GM18868 (cell line): ENCODE data around the gene TUSC2.

Source experiments
- ATAC-seq: cut with Tn5 transposase; IDR thresholded peaks from one replicate; pipeline ENCODE4 v1.9.1; 2021; ENCODE audit warnings: mild to moderate bottlenecking, moderate library complexity; ENCODE audit not compliant: unreplicated experiment

Gene TUSC2

DNA sequence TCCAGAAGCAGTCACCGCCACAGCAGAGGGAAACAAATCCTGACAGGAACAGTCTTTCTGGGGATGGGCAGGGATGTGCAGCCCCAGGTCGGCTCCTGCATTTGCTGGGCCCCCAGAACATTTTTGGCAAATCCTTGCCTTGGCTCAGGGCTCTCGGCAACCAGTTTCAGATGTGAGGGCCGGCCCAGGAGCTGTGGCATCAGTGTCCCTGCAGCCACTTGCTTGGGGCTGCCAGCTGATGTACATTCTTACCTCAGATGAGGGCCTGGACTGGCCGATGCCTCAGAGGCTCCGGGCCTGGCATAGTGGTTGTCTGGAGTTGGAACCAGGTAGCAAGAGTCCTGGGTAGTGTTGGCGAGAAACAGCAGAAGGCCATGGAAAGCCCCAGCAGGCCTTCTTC lies 26.8 kb upstream of the TUSC2 start:
- no peak for ATAC-seq

DNA sequence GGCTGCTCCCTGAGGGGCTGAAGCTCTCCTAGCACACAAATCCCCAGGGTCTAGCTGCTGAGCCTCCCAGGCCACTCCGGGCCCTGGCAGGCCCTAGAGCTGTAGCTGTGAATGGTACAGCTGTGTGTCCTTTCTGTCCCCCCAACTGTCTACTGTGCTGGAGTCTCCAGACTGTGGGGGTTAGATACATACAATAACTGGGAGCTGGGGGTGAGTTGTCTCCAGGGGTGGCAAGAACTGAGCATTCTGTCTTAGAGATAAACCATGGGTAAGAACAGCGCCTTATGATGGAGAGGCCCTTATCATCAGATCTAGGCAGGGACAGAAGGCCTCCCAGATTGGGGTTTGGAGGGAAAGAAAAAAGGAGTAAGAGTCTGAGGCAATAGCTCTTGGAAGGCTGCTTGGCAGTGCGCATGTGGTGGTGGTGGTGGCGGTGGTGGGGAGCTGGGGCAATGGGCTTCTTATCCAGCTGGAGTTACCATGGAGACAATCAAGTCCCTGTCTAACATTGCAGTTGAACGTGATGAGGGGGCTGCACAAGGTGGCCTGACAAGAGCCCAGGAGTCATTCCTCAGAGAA lies 26.3 kb upstream of the TUSC2 start:
- ATAC-seq = no peak

DNA sequence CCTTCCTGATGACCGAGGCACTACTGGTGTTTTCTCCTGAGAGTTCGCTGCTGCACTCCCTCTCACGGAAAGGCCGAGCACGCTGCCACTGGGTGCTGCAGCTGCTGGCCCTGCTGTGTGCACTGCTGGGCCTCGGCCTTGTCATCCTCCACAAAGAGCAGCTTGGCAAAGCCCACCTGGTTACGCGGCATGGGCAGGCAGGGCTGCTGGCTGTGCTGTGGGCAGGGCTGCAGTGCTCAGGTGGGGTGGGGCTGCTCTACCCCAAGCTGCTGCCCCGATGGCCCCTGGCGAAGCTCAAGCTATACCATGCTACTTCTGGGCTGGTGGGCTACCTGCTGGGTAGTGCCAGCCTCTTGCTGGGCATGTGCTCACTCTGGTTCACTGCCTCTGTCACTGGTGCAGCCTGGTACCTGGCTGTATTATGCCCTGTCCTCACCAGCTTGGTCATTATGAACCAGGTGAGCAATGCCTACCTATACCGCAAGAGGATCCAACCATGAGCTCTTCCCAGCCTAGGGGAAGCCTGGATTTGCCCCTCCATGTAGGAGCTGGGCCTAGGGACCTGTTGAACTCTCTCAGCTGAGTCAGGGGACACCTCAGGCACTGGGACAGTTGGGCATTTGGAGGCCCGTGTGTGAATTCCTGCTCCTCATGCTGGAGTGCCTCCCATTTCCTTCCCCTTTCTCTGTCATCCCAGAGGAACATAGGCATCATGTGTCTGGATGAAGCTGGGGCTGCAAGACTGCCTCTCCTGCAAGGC lies 25.4 kb upstream of the TUSC2 start:
- no peak for ATAC-seq

DNA sequence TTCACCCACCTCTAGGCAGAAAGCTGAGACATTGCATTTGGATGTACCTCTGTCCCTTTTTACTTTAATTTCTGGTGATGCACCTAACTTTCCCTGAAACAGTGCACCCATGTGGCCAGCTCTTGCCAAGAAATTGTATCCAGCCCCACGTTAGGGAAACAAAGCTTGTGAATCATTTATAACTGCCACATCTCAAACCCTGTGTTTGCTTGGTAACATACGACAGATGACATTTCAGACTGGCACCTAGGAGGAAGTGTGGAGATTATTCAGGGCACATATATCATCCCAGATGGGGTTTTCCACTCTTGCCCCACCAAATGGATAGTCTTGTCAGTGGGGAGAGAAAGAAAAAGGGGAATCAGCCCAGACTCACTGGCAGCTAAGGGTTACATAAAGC lies 24.8 kb upstream of the TUSC2 start:
- ATAC-seq = no peak

DNA sequence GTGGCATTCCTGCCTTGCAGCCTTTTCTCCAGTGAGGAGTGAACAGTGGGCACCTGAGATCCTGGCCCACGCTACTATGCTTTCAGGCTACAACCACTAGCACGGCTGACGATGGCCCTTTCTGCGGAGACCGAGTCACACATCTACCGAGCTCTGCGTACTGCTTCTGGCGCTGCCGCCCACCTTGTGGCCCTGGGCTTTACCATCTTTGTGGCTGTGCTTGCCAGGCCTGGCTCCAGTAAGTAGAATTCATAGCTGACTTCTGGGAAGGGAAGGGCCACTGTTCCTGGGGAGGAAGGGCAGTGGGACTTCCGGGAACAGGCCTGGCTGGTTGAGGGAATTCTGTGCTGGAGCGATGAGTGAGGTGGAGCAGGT lies 23.3 kb upstream of the TUSC2 start:
- no peak for ATAC-seq

DNA sequence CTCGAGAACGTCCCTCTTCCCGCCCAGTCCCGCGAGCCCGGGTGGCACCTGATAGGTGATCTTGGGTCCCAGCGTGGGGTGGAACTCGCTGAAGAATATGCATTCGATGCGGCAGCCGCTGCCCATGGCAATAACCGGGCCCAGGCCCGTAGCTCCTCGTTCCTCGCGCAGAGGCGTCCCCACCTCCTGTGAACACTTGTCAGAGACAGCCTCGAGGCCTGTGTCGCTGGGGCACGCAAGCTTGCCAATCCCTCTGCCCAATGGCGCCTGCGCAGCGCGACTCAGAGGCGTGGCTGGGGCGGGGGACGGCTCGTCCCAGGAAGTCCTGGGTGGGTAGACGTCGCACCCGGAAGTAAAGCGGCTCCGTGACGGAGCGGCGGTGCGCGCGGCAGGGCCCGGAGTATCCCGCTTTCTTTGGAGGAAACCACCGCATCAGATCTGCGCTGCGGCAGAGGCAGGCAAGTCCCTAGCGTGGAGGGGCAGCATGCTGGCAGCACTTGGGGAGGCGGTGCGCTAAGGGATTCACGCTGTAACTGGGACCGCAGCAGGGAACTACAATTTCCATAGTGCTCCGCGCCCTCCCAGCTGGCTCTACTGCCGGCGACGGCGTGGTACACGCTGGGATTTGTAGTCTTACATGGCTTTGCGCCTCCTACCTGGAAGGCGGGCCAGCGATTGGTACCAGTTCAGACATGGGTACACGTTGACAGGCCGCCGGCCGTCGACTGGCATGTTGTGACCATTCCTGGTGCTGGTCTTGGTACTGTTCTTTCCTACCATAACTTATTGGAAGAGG lies 22.7 kb upstream of the TUSC2 start, which contains the start of the genes CYB561D2 and NPRL2:
Gene CYB561D2 (plus strand): TSS at position 336 of the 796 bp plus-strand sequence. CDS start 572 bp downstream, outside the sequence.
Gene NPRL2 (minus strand): TSS at position 249 of the 796 bp plus-strand sequence. CDS start 123 bp downstream, at position 126.
- ATAC-seq = peak; percentile 86

DNA sequence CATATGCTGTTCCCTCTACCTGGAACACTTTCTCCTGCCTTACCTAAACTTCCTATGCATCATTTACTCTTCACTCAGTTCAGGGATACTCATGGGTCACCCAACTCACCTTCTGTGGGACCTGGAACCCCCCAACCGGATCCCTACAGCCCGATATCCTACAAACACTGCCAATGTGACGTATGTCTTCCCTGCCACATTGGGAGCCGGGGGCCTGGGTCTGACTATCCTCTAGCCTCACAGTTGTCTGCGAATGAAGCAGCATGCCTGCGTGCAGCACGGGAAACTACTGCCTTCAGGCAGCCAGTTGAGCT lies 22.1 kb upstream of the TUSC2 start:
- ATAC-seq = no peak

DNA sequence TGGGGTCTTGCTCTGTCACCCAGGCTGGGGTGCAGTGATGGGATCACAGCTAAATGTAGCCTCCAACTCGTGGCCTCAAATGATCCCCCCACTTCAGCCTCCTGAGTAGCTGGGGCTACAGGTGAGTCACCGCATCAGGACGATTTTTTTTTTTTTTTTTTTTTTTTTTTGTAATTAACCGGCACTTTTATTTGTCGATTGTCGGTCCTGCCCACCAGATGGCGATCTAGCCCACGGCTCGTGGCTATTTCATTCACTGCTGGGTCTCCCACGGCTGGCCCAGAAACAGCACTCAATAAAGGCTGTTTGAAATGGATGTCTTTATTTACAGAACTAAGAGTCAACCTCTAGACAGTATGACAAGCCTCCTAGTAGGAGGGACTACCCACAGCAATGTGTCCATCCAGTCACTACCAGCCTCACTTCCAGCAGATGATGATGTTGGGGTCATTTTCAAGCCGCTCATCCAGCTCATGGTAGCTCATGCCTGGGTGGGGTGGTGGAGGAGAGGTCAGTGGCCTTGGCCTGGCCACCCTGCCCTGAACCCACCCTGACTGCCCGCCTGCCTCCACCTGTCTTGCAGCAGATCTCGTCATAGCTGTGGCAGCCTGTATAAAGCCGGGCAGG lies 19.3 kb upstream of the TUSC2 start:
- ATAC-seq = no peak

DNA sequence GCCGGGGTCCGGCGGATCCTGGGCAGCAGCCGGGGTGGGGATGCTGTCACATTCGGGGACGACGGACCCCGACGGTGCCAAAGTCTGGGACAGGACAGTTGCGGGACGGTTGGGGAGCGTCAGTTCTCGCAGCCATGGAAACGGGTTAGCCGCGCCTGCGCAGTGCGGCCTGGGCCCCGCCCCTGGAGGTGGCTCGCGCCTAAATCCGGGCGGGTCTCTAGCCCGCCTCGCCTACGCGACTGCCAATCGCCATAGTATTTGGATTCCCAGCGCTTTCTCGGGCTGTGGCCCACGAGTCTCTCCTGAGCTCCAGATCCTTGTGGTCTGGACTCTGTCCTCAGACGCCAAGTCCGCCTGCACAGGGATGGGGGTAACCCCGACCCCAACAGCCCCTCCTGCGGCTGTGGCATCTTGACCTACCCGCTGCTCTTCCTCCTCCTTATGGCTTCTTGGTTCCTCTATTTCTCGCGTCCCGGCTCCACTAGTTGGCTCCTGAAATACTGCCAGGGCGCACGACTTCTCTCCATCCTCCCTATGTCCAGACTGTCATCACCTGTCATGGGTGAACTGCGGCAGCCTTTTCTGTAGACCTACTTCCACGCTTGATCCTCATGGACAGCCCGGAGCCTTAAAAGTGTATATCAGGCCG lies 17.7 kb upstream of the TUSC2 start, which contains the start of gene ZMYND10:
Gene ZMYND10 (minus strand): TSS at position 147 of the 649 bp plus-strand sequence. CDS start 153 bp downstream, outside the sequence.
- ATAC-seq = no peak

DNA sequence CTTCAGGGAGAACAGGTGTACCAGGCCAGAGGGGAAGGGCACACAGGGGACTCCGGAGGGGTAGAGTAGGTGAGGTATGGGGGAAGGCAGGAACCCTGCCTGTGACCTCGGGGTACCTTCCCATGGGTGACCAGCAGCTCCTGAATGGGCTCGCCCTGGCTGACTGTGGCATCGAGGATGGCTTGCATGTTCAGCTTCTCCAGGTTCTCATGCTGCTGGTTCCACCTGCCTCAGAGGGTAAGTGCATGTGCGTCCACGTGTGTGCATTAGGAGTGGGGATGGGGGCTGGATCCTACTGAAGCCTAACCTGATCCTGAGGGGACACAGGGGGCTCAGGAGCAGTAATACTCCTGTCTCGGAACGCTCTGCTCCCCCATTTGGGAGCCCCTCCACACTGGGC lies 17.0 kb upstream of the TUSC2 start:
- no peak for ATAC-seq

DNA sequence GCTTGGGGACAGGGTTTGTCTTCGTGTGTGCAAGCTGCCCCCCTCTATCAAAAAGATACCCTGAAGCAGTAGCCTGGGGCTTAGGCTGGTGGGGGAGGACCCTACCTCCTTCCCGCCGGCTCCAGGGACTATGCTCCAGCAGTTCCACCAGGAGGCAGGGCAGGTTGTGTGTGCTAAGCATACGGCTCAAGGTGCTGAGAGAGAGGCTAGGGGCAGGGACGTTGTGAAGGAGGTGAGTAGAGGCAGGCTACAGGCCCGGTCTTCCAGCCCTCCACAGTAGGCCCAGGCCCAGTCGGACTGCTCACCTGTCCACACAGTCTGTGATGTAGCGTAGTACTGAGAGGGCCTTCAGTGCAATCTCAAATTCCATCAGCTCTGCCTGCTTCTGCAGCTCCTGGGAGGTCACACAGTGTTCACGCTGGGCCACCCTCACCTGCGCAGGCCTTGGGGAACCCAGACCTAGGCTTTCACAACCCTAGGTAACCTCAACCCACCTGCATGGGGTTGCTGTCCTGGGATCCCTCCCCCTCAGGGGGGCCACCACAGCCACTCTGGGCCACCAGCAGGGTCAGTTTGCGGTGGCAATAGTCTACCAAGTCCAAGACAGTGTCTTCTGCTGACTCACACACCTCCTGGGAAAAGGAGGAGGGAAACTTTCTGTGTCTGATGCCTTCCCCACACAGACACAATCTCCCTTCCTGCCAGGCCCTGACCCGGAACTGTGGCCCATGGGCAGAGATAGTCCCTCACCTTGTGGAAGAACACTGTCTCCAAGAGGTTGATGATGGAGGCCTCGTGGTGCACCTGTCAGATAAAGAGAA lies 15.0 kb upstream of the TUSC2 start:
- no peak for ATAC-seq

DNA sequence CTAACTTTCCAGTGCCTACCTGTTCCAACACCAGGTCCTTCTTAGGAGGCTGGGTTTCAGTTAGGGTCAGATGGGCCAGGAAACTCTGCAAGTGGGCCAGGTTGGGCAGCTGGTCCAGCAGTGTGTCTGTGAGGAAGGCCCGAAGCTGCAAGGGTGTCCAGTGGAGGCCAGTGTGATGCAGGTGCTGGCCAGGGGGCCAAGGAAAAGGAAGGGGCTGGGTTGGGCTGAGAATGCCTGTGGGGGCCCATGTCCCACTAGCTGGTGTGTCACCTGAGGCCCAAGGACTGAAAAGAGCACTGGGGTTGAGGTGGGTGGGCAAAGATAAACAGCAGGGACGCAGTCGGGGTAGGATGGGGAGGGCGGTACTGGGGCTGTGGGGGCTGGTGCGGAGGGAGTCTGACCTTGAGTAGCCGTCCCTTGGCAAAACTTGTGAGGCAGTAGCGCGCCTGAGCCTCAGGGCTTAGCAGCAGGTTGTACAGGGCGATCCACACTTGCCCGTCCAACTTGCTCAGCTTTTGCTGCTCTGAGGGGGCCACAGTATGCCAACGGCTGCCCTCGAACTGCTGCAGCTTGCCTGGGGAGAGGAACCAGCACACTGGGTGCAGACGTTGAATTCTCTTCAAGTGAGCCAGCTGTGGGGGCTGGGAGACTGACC lies 14.1 kb upstream of the TUSC2 start:
- no peak for ATAC-seq

DNA sequence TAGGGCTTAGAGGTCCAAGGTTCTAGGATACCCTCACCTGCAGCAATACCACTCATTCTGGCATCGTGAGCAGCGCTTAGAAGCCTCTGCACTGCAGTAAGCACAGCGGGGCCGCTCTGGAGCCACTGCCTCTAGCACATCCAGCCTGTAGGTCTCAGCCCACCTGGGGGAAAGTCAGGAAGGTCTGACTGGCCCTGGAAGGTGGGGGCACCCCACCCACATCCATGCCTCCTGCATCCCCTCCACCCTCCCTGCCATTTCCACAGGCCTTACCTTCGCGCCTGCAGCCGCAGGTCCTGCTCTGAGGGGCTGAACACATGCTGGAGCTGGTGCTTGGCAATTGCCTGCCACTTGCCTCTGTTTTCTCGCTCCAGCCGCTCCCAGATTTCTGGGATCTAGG lies 13.5 kb upstream of the TUSC2 start:
- no peak for ATAC-seq

DNA sequence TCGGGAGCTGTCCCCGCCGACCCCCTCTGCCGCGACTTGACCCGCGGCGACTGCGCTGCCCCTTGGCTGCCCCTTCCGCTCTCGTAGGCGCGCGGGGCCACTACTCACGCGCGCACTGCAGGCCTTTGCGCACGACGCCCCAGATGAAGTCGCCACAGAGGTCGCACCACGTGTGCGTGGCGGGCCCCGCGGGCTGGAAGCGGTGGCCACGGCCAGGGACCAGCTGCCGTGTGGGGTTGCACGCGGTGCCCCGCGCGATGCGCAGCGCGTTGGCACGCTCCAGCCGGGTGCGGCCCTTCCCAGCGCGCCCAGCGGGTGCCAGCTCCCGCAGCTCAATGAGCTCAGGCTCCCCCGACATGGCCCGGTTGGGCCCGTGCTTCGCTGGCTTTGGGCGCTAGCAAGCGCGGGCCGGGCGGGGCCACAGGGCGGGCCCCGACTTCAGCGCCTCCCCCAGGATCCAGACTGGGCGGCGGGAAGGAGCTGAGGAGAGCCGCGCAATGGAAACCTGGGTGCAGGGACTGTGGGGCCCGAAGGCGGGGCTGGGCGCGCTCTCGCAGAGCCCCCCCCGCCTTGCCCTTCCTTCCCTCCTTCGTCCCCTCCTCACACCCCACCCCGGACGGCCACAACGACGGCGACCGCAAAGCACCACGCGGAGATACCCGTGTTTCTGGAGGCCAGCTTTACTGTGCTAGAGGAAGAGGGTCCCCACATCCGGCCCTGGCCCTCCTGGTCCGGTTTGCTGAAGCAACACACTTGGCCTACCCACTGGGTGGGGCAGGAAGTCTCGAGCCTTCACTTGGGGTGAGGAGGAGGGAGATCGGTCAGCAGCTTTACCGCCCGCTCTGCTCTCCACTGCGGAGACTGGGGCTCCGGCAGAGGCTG lies 12.7 kb upstream of the TUSC2 start, which contains the start of gene RASSF1:
Gene RASSF1 (minus strand): TSS at position 389 of the 882 bp plus-strand sequence. CDS start 31 bp downstream, at position 358.
- peak; percentile 23 for ATAC-seq

DNA sequence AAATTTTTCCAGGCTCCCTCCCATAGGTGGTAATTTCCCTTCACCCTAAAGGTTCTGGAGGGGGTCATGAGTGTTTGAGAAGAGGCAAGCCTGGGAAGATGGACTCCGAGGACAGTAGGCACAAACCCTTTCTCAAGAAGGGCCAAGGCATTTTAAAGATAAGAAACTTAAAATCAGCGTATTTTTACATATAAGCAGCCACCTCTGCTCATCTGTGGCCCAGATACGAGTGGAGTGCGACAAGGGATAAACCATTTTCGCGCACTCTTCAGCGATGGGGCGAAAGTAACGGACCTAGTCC lies 12.1 kb upstream of the TUSC2 start:
- ATAC-seq = no peak

DNA sequence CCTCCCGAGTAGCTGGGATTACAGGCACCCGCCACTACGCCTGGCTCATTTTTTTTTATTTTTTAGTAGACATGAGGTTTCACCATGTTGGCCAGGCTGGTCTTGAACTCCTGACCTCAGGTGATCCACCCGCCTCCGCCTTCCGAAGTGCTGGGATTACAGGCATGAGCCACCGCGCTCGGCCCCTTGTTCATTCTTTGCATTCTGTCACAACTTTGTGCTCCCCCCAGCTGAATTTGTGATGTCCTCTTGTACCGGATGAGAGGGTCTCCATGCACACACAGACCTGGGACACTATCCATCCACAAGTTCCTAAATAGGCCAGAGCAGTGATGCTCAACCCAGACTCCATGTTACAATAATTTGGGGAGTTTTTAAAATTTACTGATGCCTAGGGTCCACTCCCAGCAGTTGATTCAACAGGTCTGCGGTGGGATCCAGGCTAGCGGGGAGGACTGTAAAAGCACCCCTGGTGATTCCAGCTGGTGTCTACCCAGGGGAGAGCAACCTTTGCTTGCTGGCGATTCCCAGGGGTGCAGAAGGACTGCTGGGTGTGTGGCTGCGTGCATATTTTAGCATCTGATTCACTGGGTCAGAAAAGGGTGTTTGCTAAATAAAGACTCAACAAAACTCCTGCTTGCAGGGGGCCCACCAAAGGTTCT lies 11.6 kb upstream of the TUSC2 start:
- ATAC-seq = no peak

DNA sequence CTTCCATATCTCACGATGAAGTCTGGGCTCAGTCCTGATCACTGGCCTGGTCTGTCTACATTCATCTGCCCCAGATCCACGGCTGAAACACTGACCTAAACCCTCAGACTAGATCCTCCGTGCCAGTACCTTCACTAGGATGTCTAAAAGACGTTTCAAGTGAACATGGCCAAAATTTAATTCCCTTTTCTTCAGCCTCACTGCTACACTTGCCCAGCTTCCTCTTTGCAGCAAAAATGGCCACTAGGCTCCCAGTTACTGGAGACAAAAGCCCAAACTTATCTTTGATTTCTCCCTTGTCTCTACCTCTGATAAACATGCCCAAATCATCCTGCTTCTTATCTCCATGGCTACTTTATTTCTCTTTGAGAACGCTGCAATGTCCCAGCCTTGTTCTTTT lies 10.9 kb upstream of the TUSC2 start:
- no peak for ATAC-seq
